Measurements from ENCODE around the gene PAQR4.
"Not testable (repeated sequence)": the region's sequence is repeated elsewhere in the genome, so short reads cannot be mapped to it uniquely, and the experiment has no call there.

DNA sequence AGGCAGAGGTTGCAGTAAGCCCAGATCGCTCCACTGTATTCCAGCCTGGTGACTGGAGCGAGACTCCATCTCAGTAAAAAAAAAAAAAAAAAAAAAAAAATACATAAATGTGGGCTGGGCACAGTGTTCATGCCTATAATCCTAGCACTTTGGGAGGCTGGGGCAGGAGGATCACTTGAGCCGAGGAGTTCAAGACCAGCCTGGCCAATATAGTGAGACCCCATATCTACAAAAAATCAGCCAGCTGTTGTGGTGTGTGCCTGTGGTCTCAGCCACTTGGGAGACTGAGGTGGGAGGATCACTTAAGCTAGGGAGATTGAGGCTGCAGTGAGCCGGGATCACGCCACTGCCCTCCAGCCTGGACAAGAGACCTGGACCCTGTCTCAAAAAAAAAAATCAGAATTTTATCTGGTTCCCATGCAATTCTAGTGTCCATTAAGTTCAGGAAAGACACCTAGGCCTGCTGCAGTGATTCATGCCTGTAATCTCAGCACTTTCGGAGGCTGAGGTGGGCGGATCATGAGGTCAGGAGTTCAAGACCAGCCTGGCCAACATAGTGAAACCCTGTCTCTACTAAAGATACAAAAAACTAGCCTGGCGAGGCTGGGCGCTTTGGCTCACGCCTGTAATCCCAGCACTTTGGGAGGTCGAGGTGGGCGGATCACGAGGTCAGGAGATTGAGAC lies 37.8 kb upstream of the PAQR4 start:
- not testable (repeated sequence) for TF ChIP-seq POLR2A (IDR thresholded peaks at IDR 0.05; ENCODE audit: low read length); BHLHE40 (IDR thresholded peaks at IDR 0.05; ENCODE audit: low read depth, low read length); POLR2AphosphoS2 (conservative IDR thresholded peaks at IDR 0.05; ENCODE audit: low read length)
- TF ChIP-seq, protein P1, sequence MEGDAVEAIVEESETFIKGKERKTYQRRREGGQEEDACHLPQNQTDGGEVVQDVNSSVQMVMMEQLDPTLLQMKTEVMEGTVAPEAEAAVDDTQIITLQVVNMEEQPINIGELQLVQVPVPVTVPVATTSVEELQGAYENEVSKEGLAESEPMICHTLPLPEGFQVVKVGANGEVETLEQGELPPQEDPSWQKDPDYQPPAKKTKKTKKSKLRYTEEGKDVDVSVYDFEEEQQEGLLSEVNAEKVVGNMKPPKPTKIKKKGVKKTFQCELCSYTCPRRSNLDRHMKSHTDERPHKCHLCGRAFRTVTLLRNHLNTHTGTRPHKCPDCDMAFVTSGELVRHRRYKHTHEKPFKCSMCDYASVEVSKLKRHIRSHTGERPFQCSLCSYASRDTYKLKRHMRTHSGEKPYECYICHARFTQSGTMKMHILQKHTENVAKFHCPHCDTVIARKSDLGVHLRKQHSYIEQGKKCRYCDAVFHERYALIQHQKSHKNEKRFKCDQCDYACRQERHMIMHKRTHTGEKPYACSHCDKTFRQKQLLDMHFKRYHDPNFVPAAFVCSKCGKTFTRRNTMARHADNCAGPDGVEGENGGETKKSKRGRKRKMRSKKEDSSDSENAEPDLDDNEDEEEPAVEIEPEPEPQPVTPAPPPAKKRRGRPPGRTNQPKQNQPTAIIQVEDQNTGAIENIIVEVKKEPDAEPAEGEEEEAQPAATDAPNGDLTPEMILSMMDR (IDR thresholded peaks at IDR 0.05) = not testable (repeated sequence)
